Purkinje cell (primary cell): ENCODE data around the gene SLC44A1. TPM values are rescaled to one million over a fixed set of nuclear protein-coding genes. Genes with fewer than 3 reads are reported as not detected.

Source experiments
- polyA plus RNA-seq: library from polyadenylated mRNA; unstranded; fragments of >200 nt; fragmentation: Nextera tagmentation; gene quantifications from 2 replicates; pipeline ENCODE4 v1.2.1, GENCODE V29; 2014

The SLC44A1 gene
- 6.8 and 9.7 TPM in 2 replicates for polyA plus RNA-seq

DNA sequence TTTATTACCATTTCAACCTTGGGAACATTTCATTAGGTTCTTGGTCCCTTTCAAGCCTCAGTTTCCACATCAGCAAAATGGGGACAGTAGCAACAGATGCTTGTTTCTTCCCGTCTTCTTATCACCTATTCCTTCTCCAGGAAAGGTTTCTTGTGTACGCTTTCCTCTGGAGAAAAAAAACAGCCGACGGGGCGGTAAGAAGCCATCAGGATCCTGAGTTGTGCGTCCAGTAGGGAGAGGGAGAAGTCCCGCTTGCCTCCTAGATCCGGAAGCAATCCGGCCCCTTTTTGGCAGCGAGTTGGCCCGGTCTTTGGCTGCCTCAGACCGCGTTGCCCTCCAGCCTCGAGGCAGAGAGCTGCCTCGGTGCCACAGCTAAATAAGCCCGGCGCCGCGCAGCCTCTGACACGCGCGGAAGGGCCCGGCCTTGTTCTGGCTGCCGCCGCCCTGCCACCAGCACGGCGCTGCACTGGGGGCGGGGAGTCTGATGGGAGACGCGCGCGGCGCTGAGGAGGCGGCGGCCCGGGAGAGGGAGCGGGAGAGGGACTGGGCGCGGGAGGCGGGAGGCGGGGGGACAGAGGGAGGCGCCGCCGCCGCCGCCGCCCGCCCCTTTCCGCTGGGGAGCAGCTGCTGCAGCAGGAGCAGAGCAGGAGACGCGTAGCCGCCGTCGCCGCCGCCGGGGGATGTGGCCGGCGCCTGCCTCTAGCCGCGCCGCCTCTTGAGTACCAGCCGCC lies at the start of gene SLC44A1:
SLC44A1 (plus strand) TSS at position 649 of the 731 bp plus-strand sequence. CDS start 218 bp downstream, outside the sequence.

DNA sequence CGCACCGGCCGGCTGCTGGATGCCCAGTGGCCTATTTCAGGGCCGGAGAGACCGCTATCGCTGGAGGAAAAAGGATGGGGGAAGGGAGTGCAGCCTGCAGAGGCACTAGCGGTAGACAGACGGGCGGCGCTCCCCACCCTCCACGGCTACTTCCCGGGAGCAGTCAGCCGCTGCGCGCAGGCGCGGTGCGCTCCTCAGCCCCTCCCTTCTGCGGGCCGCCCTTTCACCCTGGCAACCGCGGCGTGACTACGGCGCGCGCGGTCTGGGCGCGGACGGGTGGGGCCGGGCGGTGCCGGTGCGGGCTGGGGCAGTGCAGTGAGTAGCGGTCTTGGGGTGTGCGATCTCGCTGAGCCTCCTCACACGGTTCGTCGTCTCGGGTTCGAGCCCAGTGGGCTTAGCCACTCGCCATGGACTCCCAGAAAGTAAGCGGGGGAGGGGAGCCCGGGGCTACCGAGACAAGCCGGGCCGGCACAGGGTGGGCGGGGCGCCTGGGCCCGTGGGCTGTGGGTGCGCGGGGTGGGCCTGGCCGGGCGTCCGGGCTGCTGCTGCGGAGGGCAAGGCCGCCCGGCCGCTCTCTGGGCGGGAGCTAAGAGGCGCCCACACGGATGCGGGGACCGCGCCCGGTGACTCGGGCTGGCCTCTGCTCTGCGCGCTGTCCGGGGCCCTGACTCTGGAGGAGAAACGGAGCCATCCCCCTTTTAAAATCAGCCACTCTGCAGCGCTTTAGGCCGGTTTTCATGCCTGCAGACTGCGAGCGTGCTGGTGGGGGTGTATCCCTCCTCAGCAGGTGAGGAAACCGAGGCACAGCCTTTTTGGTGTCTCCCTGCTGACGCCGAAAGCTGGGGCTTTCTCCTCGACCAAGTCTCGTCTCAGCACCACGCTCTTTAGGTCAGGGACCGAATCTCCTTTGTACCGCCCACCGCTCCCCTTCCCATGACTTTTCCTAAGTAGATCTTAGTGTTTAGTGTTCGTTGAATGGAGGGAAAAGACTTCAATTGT lies 203.7 kb downstream of the SLC44A1 start, which contains the start of gene FSD1L:
FSD1L (plus strand) TSS at position 221 of the 999 bp plus-strand sequence; CDS start at position 408, 187 bp downstream.

Other genes starting within 250 kb of the SLC44A1 start
- gene FSD1L, start 203.4 kb downstream of the SLC44A1 start, polyA plus RNA-seq = 25.9 and 28.1 TPM in 2 replicates